Frontal cortex (tissue), 4 donors: ENCODE results near the gene C8A. TPM values are rescaled to one million over a fixed set of nuclear protein-coding genes. Genes with fewer than 3 reads are reported as not detected.
A peak's percentile ranks its signal among the peaks of the same experiment; 100 is the strongest.

Source experiments
- DNase-seq, 2 donors: peaks; one replicate each; pipeline ENCODE4 v3.0.0; 2012; ENCODE audit warnings: low spot score in 2 of 2
- FAIRE-seq: peaks from 2 replicates; lab custom pipeline; 2012; peaks lifted over from hg19 to GRCh38; lab: Jason Lieb, UNC
- total RNA-seq: library from RNA; depleted of rRNA; stranded (reverse); fragments of >200 nt; gene quantifications from one replicate; pipeline ENCODE4 v1.2.3, GENCODE V29; 2014
- donor health status: control.
- donor health status: control.
- donor health status: control.

The C8A gene
- not detected for total RNA-seq

DNA sequence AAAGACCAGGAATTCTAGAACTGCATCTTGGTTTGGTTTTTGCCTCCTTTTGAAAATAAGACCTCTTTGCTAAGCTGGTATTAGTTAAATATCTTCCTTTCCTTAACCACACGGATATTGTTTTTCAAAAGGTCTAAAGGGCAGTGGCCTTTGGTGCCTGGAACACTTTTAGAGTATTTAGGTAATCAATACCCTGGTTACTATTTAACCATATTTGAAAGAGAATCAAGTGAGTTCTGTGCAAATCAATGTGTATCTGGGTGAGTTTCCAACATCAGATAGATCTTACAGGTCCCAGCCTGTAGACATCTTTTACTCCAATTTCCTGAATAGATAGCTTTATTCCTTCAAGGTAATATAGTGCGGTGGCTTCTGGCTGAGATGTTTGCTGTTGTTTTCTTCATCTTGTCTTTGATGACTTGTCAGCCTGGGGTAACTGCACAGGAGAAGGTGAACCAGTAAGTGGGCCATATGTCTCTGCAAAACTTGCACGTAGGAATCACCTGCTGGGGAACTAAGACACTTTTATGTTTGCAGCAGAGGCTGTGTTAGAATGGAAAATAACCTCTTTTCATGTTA, at the start of gene C8A:
C8A (plus strand) TSS at position 277 of the 579 bp plus-strand sequence; CDS start at position 382, 105 bp downstream.
- no peak for DNase-seq
- FAIRE-seq, result no peak

DNA sequence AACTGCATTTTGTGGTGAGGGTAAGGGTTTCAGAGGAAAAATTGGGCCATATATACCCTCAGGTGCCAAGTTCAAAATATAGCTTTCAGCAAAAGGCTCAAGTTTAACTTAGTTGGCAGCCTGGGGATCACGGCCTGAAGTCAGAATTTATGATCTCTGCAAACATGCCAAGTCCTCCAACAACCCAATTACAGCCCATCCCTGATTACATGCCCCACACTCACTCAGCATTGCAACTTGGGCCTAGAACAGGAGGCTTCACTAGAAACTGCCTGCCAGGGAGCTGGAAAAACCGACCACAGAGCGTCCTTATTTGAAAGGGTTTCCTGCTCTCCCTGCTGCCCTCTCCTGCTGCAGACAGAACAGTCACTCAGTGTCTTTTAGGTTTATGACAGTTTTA, 47.8 kb upstream of the C8A start:
- DNase-seq (no peak), FAIRE-seq (no peak)

DNA sequence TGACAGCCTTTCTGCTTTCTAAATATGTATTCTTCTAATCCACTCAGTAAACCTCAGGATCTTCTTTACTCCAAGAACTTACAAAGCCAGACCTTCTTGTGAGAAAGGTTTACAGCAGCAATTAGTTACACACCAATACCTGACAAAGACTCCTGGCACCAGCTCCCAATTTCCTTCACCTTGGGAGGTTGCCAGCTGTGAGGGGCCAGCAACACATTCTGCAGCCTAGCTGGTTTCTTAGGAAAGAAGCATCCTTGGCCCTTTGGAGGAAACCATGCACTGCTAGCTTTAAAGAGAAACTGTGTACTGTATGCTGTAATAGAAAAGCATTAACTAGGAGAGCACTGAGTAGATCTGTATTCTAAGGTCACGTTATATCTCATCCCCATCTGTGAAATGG, 46.2 kb upstream of the C8A start:
- FAIRE-seq, result no peak
- no peak for DNase-seq

GRCh38 chr1:56811331-56811730, 43.3 kb upstream of the C8A start:
- DNase-seq (no peak), FAIRE-seq (no peak)

- FAIRE-seq, result no peak
- DNase-seq, result no peak
These were observed 40.4 kb upstream of the C8A start for GRCh38 chr1:56814205-56814604.

DNA sequence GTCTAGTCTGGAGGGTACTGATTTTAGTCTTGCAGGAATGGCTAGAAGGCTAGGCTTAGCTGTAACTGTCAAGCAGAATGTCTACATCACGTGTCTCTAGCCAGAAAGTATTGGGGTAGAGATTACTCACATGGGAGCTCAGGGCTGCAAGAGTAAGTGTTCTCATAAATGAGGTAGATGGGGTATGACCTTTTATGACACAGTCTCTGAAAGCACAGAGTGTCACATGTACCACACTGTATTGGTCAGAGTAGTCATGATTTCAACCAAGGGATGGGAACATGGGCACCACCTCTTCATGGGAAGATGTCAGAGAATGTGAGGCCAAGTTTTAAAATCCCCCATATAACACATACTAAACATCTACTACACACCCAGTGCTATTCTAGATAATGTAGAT, 38.3 kb upstream of the C8A start:
- FAIRE-seq (no peak), DNase-seq (no peak)

- FAIRE-seq, result no peak
- no peak for DNase-seq
These were observed 37.7 kb upstream of the C8A start for GRCh38 chr1:56816909-56817308.

DNA sequence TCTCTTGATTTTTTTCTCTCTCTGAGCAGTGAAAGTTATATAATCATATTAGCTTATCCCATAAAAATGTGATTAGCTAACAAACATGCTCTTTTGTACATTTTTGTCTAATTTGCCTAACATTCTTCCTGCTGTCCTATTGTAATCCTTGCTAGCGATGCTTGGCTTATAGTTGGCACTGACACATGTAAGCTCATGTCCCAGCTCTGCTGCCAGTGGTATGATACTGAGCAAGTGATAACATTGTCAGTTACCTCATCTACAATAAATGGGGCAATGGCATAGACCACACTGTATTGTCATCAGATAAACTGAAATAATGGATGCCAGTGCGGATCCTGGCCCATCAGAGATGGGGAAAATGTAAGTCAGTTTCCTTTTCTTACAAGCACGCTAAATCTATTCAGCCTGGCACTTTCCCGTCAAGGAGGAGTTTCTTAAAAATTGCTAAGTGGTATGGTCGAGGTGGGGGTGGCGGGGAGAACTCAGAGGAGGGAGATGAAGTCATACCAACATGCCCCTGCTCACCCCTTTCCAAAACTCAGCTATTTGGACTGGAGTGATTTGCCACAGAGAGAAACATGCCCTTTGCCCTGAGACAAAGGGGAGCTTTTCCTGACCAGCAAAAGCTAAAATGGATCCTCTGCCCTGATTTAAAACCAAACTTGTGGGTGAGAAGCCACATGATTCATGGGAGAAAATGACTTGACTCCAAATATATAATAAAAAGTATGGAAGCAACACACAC, 36.7 kb upstream of the C8A start:
- FAIRE-seq (no peak), DNase-seq (no peak)

GRCh38 chr1:56819387-56819899, 35.2 kb upstream of the C8A start, which contains the start of gene FYB2:
FYB2 (minus strand) TSS chr1:56819404; CDS start chr1:56819290, 114 bp downstream.
- DNase-seq (no peak), FAIRE-seq (no peak)

- FAIRE-seq, result no peak
- peak; percentile 20 to 61 for DNase-seq
These were observed 33.7 kb upstream of the C8A start for GRCh38 chr1:56820755-56821461.

- DNase-seq (no peak), FAIRE-seq (no peak)
These were observed 33.2 kb upstream of the C8A start for GRCh38 chr1:56821462-56821797.

- DNase-seq (no peak), FAIRE-seq (no peak)
These were observed 30.3 kb upstream of the C8A start for GRCh38 chr1:56824271-56824670.

- no peak for FAIRE-seq
- no peak for DNase-seq
These were observed 29.7 kb upstream of the C8A start for GRCh38 chr1:56824938-56825337.

DNA sequence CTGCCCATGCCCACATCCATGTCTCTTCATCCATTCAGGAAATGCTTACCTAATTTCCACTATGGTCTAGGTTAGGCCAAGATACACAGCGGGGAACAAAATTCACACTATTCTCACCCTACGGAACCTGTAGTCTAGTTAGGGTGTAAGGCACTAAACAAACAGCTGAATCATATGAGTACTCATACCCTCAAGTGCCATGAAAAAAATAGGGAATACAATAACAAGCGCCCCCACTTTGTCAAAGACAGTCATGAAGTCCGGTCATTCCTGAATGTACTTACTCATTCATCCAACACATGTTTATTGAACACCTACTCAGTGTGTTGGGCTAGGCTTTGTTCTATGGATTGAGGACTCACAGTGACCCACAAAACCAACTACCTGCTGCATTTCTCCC, 29.2 kb upstream of the C8A start:
- no peak for FAIRE-seq

GRCh38 chr1:56827711-56828110, 26.9 kb upstream of the C8A start:
- no peak for FAIRE-seq
- no peak for DNase-seq

More for the DNA sequence above, 29.2 kb upstream of the C8A start:
- no peak for DNase-seq

DNA sequence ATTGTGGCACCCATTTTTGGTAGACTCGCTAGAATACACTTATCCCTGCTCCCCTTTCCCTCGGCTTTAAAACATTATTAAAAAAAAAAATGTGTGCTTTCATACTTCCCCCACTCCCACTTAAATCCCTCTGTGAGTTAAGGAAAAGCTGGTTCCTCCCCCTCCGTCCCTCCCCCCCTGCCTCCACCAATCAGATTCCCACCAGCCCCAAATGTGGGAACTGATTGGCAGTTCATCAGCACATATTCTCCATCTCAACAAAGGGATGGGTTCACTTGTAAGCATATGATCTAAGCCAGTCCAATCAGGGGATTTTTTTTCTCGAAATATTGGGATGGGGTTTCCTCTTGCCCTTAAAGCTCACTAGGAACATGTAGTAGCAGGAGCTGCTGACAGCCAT, 24.5 kb upstream of the C8A start:
- DNase-seq (no peak), FAIRE-seq (no peak)

- FAIRE-seq, result peak; percentile 74
- peak in 1 of 2 donors; percentile 63 for DNase-seq
These were observed 22.5 kb upstream of the C8A start for GRCh38 chr1:56831871-56832693.

- FAIRE-seq (no peak), DNase-seq (no peak)
These were observed 21.5 kb upstream of the C8A start for GRCh38 chr1:56833088-56833487.

GRCh38 chr1:56834137-56834900, 20.3 kb upstream of the C8A start:
- DNase-seq, result no peak
- FAIRE-seq, result no peak
